HepG2 (cell line): ENCODE data around the gene TEAD4. TPM values are rescaled to one million over a fixed set of nuclear protein-coding genes. Genes with fewer than 3 reads are reported as not detected.

Experiments used
- DNMT1 ChIP-seq: sonication (generic); formaldehyde crosslinking; IDR thresholded peaks from 2 replicates; pipeline ENCODE4 v1.5.1; 2020; ENCODE audit warnings: mild to moderate bottlenecking, missing genetic modification reagents
- FOXO1 ChIP-seq: sonication (generic); formaldehyde crosslinking; IDR thresholded peaks from 2 replicates; pipeline ENCODE4 v1.4.0; 2020; ENCODE audit warnings: missing genetic modification reagents
- HNRNPL ChIP-seq: fragments of 200-400 bp; formaldehyde crosslinking; IDR thresholded peaks from 2 replicates; pipeline ENCODE4 v1.6.1; 2017; ENCODE audit warnings: mild to moderate bottlenecking, low read depth, low read length
- KLF13 ChIP-seq: sonication (generic); formaldehyde crosslinking; IDR thresholded peaks from 2 replicates; pipeline ENCODE4 v1.4.0; 2020; ENCODE audit warnings: mild to moderate bottlenecking, missing genetic modification reagents
- MYC ChIP-seq: sonication (generic); formaldehyde crosslinking; IDR thresholded peaks from 2 replicates; pipeline ENCODE4 v1.9.0; 2021; ENCODE audit warnings: missing genetic modification reagents, borderline replicate concordance
- NCOA2 ChIP-seq: sonication (generic); formaldehyde crosslinking; IDR thresholded peaks from 2 replicates; pipeline ENCODE4 v1.8.0; 2022; ENCODE audit warnings: inconsistent platforms
- RARA ChIP-seq: IDR thresholded peaks from 2 replicates; pipeline ENCODE4 v1.6.1; 2016; ENCODE audit warnings: missing genetic modification reagents, missing compliant biosample characterization
- SP4 ChIP-seq: sonication (generic); formaldehyde crosslinking; IDR thresholded peaks from 2 replicates; pipeline ENCODE4 v1.8.1; 2023; ENCODE audit warnings: mild to moderate bottlenecking, missing genetic modification reagents
- STAG1 ChIP-seq: sonication (generic); formaldehyde crosslinking; IDR thresholded peaks from 2 replicates; pipeline ENCODE4 v1.4.0; 2020; ENCODE audit warnings: missing genetic modification reagents
- ZNF331 ChIP-seq: sonication (generic); formaldehyde crosslinking; IDR thresholded peaks from 2 replicates; pipeline ENCODE4 v1.4.0; 2020; ENCODE audit warnings: missing genetic modification reagents
- polyA plus RNA-seq, 8 experiments: library from polyadenylated mRNA; depleted of rRNA in 3 of 8; stranded (reverse) in 7 of 8; unstranded in 1 of 8; fragments of >200 nt; fragmentation: Illumina TruSeq in 4 of 8; extraction: Trizol in 4 of 8; gene quantifications; 2 replicates each; pipeline versions ENCODE4 v1.2.1 to v1.2.3, GENCODE V29; 2011 to 2016; ENCODE audit warnings: low read depth in 4 of 8, missing spikeins in 1 of 8, mixed read lengths in 1 of 8; ENCODE audit not compliant: insufficient read depth in 1 of 8
- total RNA-seq, 5 experiments: library from RNA; depleted of rRNA; stranded (reverse); fragments of >200 nt; fragmentation: Illumina TruSeq; extraction: Trizol; gene quantifications; 2 replicates each; pipeline ENCODE4 v1.2.3, GENCODE V29; 2016; ENCODE audit warnings: low read depth in 1 of 5
- TF ChIP-seq, protein P1 (sequence below): sonication (generic); formaldehyde crosslinking; IDR thresholded peaks from 2 replicates; pipeline ENCODE4 v1.8.0; 2022; ENCODE audit warnings: missing genetic modification reagents, mild to moderate bottlenecking, inconsistent platforms, borderline replicate concordance
- TF ChIP-seq, protein P2 (sequence below): sonication (generic); formaldehyde crosslinking; IDR thresholded peaks from 2 replicates; pipeline ENCODE4 v1.5.1; 2020; ENCODE audit warnings: missing genetic modification reagents, mild to moderate bottlenecking, borderline replicate concordance
- TF ChIP-seq, protein P3 (sequence below): IDR thresholded peaks from 2 replicates; pipeline ENCODE4 v1.6.1; 2016; ENCODE audit warnings: low read depth, missing genetic modification reagents, missing compliant biosample characterization
- TF ChIP-seq, protein P4 (sequence below): sonication (generic); formaldehyde crosslinking; IDR thresholded peaks from 2 replicates; pipeline ENCODE4 v1.8.1; 2022; ENCODE audit warnings: low read depth, mild to moderate bottlenecking, missing genetic modification reagents
- TF ChIP-seq, protein P5 (sequence below): sonication (generic); formaldehyde crosslinking; IDR thresholded peaks from 2 replicates; pipeline ENCODE4 v1.4.0; 2020; ENCODE audit warnings: mild to moderate bottlenecking, low read depth, missing genetic modification reagents

TEAD4 gene
- total and polyA plus RNA-seq, 2 of the 13 experiments (the other 11 are each of a cell fraction or from before 2014, with no cell fraction given), result 45.0 to 69.4 TPM

DNA sequence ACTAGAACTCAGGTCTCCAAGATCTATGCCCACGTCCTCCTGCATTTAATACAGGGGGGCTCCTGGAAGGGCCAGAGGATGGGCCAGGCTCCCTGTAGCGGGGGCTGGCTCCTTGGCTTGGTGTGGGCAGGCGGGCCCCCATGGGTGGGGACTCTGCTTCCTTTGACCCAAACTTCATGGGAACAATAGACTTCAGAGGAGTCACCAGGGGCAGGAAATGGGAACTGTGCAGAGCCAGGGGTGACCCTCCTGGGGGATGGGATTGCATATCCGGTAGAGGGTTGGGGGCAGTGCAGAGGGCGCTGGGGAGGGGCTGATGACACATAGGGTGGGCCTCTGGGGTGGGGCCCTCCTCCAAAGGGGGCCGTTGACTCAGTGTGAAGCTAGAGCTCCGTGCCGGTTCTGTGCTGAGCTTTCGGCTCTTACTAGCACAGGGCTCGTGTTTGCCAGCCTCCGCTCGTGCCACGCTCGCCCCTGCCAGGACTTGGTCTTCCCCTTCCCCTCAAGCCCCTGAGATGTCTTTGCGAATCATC is 4.6 kb downstream of the TEAD4 start (continued):
- TF ChIP-seq, protein P1, sequence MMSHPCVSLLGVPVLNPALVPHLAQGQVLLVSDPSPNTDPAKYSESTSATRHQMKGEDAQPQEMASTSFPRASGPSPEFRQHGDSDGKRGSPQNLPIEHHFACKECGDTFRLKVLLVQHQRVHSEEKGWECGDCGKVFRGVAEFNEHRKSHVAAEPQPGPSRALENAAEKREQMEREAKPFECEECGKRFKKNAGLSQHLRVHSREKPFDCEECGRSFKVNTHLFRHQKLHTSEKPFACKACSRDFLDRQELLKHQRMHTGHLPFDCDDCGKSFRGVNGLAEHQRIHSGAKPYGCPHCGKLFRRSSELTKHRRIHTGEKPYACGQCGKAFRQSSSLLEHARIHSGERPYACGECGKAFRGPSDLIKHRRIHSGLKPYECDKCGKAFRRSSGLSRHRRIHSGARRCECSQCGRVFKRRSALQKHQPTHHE, result no peak
- TF ChIP-seq MYC (peak; percentile 44; the same call in 1 of the 2 replicates), HNRNPL (peak; percentile 84), KLF13 (CRISPR knock-in tag) (no peak), RARA (CRISPR knock-in tag) (peak; percentile 78), NCOA2 (no peak), STAG1 (CRISPR knock-in tag) (no peak), DNMT1 (CRISPR knock-in tag) (no peak), ZNF331 (no peak), FOXO1 (CRISPR knock-in tag) (no peak), SP4 (CRISPR knock-in tag) (peak; percentile 5; the same call in 1 of the 2 replicates)
- TF ChIP-seq, protein P2, sequence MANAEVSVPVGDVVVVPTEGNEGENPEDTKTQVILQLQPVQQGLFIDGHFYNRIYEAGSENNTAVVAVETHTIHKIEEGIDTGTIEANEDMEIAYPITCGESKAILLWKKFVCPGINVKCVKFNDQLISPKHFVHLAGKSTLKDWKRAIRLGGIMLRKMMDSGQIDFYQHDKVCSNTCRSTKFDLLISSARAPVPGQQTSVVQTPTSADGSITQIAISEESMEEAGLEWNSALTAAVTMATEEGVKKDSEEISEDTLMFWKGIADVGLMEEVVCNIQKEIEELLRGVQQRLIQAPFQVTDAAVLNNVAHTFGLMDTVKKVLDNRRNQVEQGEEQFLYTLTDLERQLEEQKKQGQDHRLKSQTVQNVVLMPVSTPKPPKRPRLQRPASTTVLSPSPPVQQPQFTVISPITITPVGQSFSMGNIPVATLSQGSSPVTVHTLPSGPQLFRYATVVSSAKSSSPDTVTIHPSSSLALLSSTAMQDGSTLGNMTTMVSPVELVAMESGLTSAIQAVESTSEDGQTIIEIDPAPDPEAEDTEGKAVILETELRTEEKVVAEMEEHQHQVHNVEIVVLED (CRISPR knock-in tag), result 0 out of 2 replicates have a peak, but pooled peaks have one; percentile 6
- TF ChIP-seq, protein P3, sequence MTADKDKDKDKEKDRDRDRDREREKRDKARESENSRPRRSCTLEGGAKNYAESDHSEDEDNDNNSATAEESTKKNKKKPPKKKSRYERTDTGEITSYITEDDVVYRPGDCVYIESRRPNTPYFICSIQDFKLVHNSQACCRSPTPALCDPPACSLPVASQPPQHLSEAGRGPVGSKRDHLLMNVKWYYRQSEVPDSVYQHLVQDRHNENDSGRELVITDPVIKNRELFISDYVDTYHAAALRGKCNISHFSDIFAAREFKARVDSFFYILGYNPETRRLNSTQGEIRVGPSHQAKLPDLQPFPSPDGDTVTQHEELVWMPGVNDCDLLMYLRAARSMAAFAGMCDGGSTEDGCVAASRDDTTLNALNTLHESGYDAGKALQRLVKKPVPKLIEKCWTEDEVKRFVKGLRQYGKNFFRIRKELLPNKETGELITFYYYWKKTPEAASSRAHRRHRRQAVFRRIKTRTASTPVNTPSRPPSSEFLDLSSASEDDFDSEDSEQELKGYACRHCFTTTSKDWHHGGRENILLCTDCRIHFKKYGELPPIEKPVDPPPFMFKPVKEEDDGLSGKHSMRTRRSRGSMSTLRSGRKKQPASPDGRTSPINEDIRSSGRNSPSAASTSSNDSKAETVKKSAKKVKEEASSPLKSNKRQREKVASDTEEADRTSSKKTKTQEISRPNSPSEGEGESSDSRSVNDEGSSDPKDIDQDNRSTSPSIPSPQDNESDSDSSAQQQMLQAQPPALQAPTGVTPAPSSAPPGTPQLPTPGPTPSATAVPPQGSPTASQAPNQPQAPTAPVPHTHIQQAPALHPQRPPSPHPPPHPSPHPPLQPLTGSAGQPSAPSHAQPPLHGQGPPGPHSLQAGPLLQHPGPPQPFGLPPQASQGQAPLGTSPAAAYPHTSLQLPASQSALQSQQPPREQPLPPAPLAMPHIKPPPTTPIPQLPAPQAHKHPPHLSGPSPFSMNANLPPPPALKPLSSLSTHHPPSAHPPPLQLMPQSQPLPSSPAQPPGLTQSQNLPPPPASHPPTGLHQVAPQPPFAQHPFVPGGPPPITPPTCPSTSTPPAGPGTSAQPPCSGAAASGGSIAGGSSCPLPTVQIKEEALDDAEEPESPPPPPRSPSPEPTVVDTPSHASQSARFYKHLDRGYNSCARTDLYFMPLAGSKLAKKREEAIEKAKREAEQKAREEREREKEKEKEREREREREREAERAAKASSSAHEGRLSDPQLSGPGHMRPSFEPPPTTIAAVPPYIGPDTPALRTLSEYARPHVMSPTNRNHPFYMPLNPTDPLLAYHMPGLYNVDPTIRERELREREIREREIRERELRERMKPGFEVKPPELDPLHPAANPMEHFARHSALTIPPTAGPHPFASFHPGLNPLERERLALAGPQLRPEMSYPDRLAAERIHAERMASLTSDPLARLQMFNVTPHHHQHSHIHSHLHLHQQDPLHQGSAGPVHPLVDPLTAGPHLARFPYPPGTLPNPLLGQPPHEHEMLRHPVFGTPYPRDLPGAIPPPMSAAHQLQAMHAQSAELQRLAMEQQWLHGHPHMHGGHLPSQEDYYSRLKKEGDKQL, result no peak
- TF ChIP-seq, protein P4, sequence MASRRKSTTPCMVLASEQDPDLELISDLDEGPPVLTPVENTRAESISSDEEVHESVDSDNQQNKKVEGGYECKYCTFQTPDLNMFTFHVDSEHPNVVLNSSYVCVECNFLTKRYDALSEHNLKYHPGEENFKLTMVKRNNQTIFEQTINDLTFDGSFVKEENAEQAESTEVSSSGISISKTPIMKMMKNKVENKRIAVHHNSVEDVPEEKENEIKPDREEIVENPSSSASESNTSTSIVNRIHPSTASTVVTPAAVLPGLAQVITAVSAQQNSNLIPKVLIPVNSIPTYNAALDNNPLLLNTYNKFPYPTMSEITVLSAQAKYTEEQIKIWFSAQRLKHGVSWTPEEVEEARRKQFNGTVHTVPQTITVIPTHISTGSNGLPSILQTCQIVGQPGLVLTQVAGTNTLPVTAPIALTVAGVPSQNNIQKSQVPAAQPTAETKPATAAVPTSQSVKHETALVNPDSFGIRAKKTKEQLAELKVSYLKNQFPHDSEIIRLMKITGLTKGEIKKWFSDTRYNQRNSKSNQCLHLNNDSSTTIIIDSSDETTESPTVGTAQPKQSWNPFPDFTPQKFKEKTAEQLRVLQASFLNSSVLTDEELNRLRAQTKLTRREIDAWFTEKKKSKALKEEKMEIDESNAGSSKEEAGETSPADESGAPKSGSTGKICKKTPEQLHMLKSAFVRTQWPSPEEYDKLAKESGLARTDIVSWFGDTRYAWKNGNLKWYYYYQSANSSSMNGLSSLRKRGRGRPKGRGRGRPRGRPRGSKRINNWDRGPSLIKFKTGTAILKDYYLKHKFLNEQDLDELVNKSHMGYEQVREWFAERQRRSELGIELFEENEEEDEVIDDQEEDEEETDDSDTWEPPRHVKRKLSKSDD (CRISPR knock-in tag), result no peak
- TF ChIP-seq, protein P5, sequence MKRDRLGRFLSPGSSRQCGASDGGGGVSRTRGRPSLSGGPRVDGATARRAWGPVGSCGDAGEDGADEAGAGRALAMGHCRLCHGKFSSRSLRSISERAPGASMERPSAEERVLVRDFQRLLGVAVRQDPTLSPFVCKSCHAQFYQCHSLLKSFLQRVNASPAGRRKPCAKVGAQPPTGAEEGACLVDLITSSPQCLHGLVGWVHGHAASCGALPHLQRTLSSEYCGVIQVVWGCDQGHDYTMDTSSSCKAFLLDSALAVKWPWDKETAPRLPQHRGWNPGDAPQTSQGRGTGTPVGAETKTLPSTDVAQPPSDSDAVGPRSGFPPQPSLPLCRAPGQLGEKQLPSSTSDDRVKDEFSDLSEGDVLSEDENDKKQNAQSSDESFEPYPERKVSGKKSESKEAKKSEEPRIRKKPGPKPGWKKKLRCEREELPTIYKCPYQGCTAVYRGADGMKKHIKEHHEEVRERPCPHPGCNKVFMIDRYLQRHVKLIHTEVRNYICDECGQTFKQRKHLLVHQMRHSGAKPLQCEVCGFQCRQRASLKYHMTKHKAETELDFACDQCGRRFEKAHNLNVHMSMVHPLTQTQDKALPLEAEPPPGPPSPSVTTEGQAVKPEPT (CRISPR knock-in tag), result no peak
